Esophagus muscularis mucosa (tissue), 4 donors: Measurements from ENCODE around the gene MVB12B. TPM values are rescaled to one million over a fixed set of nuclear protein-coding genes. Genes with fewer than 3 reads are reported as not detected.

Experiments
- DNase-seq: peaks from one replicate; pipeline ENCODE4 v3.0.0-alpha.2; 2017; ENCODE audit errors: extremely low spot score
- H3K27ac ChIP-seq, 4 donors: fragments of 200-600 bp; sonication (generic); replicated peaks in 1 of 4; 1 replicate in 3 of 4; 2 replicates in 1 of 4; pipeline ENCODE4 v1.5.1; 2016 to 2019; ENCODE audit warnings: mild to moderate bottlenecking in 1 of 4
- H3K27me3 ChIP-seq, 4 donors: fragments of 200-600 bp; sonication (generic); one replicate each; pipeline versions ENCODE4 v1.5.1 to v1.6.0; 2016 to 2019
- H3K36me3 ChIP-seq, 4 donors: fragments of 200-600 bp; sonication (generic); one replicate each; pipeline ENCODE4 v1.5.1; 2016 to 2019
- H3K4me1 ChIP-seq, 4 donors: fragments of 200-600 bp; sonication (generic); one replicate each; pipeline ENCODE4 v1.5.1; 2016 to 2019
- H3K4me3 ChIP-seq, 4 donors: fragments of 200-600 bp; sonication (generic); 1 replicate in 2 of 4; 2 replicates in 2 of 4; pipeline ENCODE4 v1.5.1; 2016 to 2019; ENCODE audit warnings: mild to moderate bottlenecking in 4 of 4, moderate library complexity in 1 of 4
- H3K9me3 ChIP-seq, 4 donors: fragments of 200-600 bp; sonication (generic); 1 replicate in 3 of 4; 2 replicates in 1 of 4; pipeline ENCODE4 v1.5.1; 2016 to 2019
- CTCF ChIP-seq, 3 experiments: fragments of 200-600 bp in 2 of 3; fragments of 450-650 bp in 1 of 3; sonication (generic) in 2 of 3; IDR thresholded peaks; one replicate each; pipeline ENCODE4 v1.5.1; 2017 to 2019; ENCODE audit warnings: antibody characterized with exemption in 3 of 3, mild to moderate bottlenecking in 2 of 3, moderate library complexity in 1 of 3
- EP300 ChIP-seq: sonication (generic); formaldehyde crosslinking; IDR thresholded peaks from one replicate; pipeline ENCODE4 v1.6.1; 2017; ENCODE audit warnings: antibody characterized with exemption
- POLR2A ChIP-seq: fragments of 450-650 bp; IDR thresholded peaks from one replicate; pipeline ENCODE4 v1.6.1; 2017; ENCODE audit warnings: antibody characterized with exemption, moderate library complexity, mild to moderate bottlenecking, low read depth
- POLR2AphosphoS5 ChIP-seq, 2 donors: sonication (generic); formaldehyde crosslinking; IDR thresholded peaks; one replicate each; pipeline ENCODE4 v1.6.1; 2017; ENCODE audit warnings: antibody characterized with exemption in 2 of 2
- WGBS: methylation state at CpG from one replicate; pipeline ENCODE4 v1.1.5; 2018; 5-methylcytosine and 5-hydroxymethylcytosine counted together
- intact Hi-C: fragments of 100-400 bp; cut with DNase I; formaldehyde crosslinking; loops from one replicate; pipeline ENCODE4 v1.15.1; 2023
- total RNA-seq, 4 donors: library from RNA; depleted of rRNA; stranded (reverse); fragments of >200 nt; gene quantifications; one replicate each; pipeline versions ENCODE4 v1.1.0 to v1.2.1, GENCODE V29; 2016

The MVB12B gene
- total RNA-seq, 4 donors from 2014 or later, result 14.1 to 25.0 (median 18.4) TPM

- H3K4me3 ChIP-seq, result no peak overlapping the region
- 80% methylated on average over 19 of the region's 19 CpGs for WGBS
- H3K27ac ChIP-seq, result no peak overlapping the region
- peaks cover 0 to 15% (median 5%) of the 10 kb centered on the region in 4 donors for H3K4me1 ChIP-seq
- H3K27me3 ChIP-seq, result no peaks in the 10 kb centered on the region
- H3K9me3 ChIP-seq, result no peaks in the 10 kb centered on the region
- intact Hi-C loops, result no loop called here
- no peak for DNase-seq
- H3K36me3 ChIP-seq, result peaks cover 0 to 37% (median 18%) of the 10 kb centered on the region in 4 donors
- TF ChIP-seq CTCF (IDR thresholded peaks at IDR 0.05), result no peak
Observed at GRCh38 chr9:126407114-126407870, 80.7 kb downstream of the MVB12B start.

- WGBS, result 82% methylated on average over 10 of the region's 10 CpGs
- H3K27me3 ChIP-seq, result no peaks in the 10 kb centered on the region
- no peak for DNase-seq
- no peak for TF ChIP-seq POLR2A
- no peak for TF ChIP-seq POLR2AphosphoS5 (IDR thresholded peaks at IDR 0.05)
- TF ChIP-seq CTCF (IDR thresholded peaks at IDR 0.05), result no peak
- TF ChIP-seq EP300, result no peak
- no peak overlapping the region for H3K27ac ChIP-seq
- H3K4me3 ChIP-seq, result no peak overlapping the region
- H3K4me1 ChIP-seq, result peaks cover 0 to 22% (median 9%) of the 10 kb centered on the region in 4 donors
- no peaks in the 10 kb centered on the region for H3K9me3 ChIP-seq
- peaks cover 0 to 30% (median 15%) of the 10 kb centered on the region in 4 donors for H3K36me3 ChIP-seq
- intact Hi-C loops, result no loop called here
Observed at GRCh38 chr9:126408004-126408403, 81.4 kb downstream of the MVB12B start.

GRCh38 chr9:126410229-126410628 lies 83.6 kb downstream of the MVB12B start:
- Histone ChIP-seq H3K4me1 (peaks cover 0 to 23% (median 9%) of the 10 kb centered on the region in 4 donors), H3K9me3 (no peaks in the 10 kb centered on the region), H3K27me3 (no peaks in the 10 kb centered on the region), H3K36me3 (peaks cover 0 to 24% (median 15%) of the 10 kb centered on the region in 4 donors), H3K4me3 (no peak overlapping the region), H3K27ac (no peak overlapping the region)
- TF ChIP-seq POLR2AphosphoS5 (IDR thresholded peaks at IDR 0.05) (no peak), EP300 (no peak), POLR2A (no peak), CTCF (IDR thresholded peaks at IDR 0.05) (no peak)
- intact Hi-C loops, result no loop called here
- WGBS, result 89% methylated on average over 4 of the region's 4 CpGs
- DNase-seq, result no peak

GRCh38 chr9:126411225-126411947 lies 84.8 kb downstream of the MVB12B start:
- no peaks in the 10 kb centered on the region for H3K9me3 ChIP-seq
- intact Hi-C loops, result no loop called here
- TF ChIP-seq EP300 (no peak), POLR2A (no peak), POLR2AphosphoS5 (IDR thresholded peaks at IDR 0.05) (no peak), CTCF (IDR thresholded peaks at IDR 0.05) (no peak)
- DNase-seq, result no peak
- H3K36me3 ChIP-seq, result peaks cover 0 to 24% (median 15%) of the 10 kb centered on the region in 4 donors
- H3K27me3 ChIP-seq, result no peaks in the 10 kb centered on the region
- no peak overlapping the region for H3K27ac ChIP-seq
- peaks cover 0 to 23% (median 8%) of the 10 kb centered on the region in 4 donors for H3K4me1 ChIP-seq
- no peak overlapping the region for H3K4me3 ChIP-seq
- 92% methylated on average over 12 of the region's 12 CpGs for WGBS
